ENCODE measurements around the gene CRYBG2. TPM values are rescaled to one million over a fixed set of nuclear protein-coding genes. Genes with fewer than 3 reads are reported as not detected.

The CRYBG2 gene
- total RNA-seq, 1 donor from 2014 or later: 2.1 TPM

DNA sequence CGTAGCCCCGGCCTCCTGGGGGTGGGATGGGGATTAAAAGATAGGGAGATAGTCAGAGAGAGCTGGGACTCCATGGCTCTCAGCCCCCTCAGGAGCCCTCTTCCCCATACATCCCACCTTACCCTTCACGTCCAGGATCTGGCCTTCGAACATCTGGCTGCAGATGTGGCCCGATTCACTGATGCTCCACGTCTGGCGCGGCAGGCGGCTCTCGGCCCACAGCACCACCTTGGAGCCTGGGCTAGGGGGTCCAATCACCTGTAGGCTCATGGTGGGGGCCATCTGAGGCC, 31.9 kb downstream of the CRYBG2 start:
- Histone ChIP-seq H3K27ac (no peak overlapping the region), H3K4me1 (peaks cover 12% of the 10 kb centered on the region), H3K4me3 (no peak overlapping the region), H3K27me3 (ENCODE audit: low read depth) (no peaks in the 10 kb centered on the region), H3K36me3 (peaks cover 18% of the 10 kb centered on the region), H3K9me3 (no peaks in the 10 kb centered on the region)
- intact Hi-C loops (cut with DNase I): no loop called here
- ATAC-seq (no peak), DNase-seq (no peak)
- TF ChIP-seq, protein P1, sequence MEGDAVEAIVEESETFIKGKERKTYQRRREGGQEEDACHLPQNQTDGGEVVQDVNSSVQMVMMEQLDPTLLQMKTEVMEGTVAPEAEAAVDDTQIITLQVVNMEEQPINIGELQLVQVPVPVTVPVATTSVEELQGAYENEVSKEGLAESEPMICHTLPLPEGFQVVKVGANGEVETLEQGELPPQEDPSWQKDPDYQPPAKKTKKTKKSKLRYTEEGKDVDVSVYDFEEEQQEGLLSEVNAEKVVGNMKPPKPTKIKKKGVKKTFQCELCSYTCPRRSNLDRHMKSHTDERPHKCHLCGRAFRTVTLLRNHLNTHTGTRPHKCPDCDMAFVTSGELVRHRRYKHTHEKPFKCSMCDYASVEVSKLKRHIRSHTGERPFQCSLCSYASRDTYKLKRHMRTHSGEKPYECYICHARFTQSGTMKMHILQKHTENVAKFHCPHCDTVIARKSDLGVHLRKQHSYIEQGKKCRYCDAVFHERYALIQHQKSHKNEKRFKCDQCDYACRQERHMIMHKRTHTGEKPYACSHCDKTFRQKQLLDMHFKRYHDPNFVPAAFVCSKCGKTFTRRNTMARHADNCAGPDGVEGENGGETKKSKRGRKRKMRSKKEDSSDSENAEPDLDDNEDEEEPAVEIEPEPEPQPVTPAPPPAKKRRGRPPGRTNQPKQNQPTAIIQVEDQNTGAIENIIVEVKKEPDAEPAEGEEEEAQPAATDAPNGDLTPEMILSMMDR (IDR thresholded peaks at IDR 0.05): no peak

DNA sequence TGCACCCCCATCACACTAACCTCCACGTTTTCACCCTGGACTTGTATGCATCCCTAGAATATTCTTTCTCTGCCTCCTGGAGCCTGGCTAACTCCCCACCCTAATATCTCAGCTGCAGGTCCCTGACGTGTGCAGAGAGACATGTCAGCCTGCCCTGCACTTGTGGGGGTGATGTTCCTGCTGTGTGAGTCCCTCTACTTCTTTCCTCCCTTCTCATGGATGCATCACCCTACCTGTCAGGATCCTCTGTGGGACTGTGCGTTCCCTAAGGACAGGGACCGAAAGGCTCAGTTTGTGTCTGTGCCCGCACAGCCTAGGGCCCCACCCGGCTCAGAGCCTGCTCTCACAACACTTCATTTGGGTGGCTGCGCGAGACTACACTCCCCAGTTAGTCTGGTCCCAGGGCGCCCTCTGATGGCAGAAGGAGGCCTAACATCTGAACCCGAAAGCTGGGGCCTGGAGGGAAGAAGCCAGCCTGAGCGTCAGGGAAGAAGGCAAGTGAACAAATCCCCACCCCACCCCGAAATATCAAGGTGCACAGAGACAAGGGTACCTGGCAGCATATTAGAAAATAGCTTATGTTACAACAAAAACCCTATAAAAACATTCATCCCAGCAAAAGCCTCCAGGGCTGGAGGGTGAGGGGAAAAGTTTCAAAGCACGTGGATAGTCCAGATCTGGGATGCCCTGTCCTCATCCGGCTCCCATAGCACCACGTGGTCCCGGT, 32.5 kb downstream of the CRYBG2 start:
- no peaks in the 10 kb centered on the region for H3K9me3 ChIP-seq
- peak overlapping the region; percentile 21 for H3K27ac ChIP-seq
- intact Hi-C loops (cut with DNase I): no loop called here

DNA sequence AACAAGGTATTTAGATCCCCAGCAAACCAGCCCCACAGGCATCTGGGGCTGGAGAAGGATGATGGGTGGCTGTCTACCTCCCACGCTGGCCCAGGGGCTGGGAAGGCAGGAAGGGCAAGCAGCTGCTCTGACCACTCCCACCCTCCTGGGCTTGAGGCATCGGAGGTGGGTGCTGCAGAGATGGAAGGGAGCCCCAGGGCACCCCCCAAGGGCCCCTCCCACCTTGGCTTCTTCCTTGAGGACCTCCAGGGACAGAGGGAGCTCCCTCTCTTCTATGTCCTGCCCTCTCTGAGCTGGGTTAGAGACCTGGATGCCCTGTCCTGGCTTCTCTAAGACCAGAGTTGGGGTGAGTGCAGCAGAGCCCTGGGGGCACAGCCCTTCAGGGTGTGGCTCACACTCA, 33.0 kb downstream of the CRYBG2 start:
- intact Hi-C loops (cut with DNase I): no loop called here
- Histone ChIP-seq H3K4me1 (peaks cover 20% of the 10 kb centered on the region), H3K36me3 (peaks cover 18% of the 10 kb centered on the region), H3K4me3 (peak overlapping the region; percentile 9), H3K27ac (peak overlapping the region; percentile 21), H3K9me3 (no peaks in the 10 kb centered on the region), H3K27me3 (ENCODE audit: low read depth) (no peaks in the 10 kb centered on the region)
- DNase-seq: no peak
- ATAC-seq: peak in 1 of 2 donors; percentile 3
- TF ChIP-seq, protein P1 (IDR thresholded peaks at IDR 0.05): no peak

More for the DNA sequence above, 32.5 kb downstream of the CRYBG2 start:
- ATAC-seq (peak; percentile 86 to 92), DNase-seq (peak; percentile 93)
- Histone ChIP-seq H3K36me3 (peaks cover 18% of the 10 kb centered on the region), H3K4me1 (peaks cover 16% of the 10 kb centered on the region), H3K4me3 (peak overlapping the region; percentile 9), H3K27me3 (ENCODE audit: low read depth) (no peaks in the 10 kb centered on the region)
- TF ChIP-seq, protein P1 (IDR thresholded peaks at IDR 0.05): peak; percentile 91

DNA sequence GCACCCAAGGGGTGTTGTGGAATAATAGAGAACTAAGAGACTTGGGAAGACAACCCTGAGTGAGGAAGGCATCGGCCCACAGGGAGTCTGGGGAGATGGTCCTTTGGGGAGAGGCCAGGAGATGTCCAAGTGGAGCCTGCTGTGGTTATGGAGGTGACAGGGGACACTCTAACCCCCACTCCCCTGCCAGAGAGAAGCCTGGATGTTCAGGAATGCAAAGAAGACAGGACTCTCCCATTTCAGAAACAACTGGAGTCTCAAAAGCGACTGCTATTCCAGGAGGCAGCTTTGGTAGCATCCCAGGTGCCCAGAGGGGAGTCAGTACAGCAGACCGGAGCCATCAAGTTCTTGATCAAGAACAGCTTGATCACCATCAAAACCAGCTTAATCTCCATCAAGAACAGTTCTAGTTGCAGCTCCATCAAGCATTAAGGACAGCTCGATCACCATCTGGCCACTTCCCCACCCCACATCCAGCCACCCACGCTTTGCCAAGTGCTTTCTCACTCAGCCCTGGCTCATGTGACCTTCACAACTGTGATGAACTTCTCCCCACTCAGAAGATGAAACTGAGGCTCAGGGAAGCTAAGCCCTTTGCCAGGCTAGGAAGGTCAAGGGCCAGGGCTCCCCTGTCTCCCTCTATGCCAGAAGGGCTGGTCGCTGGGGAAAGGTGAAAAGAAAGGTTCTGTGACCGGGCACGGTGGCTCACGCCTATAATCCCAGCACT, 35.4 kb downstream of the CRYBG2 start:
- Histone ChIP-seq H3K27ac (peak overlapping the region; percentile 71), H3K4me1 (peaks cover 41% of the 10 kb centered on the region), H3K36me3 (peaks cover 11% of the 10 kb centered on the region), H3K27me3 (ENCODE audit: low read depth) (no peaks in the 10 kb centered on the region), H3K4me3 (peak overlapping the region; percentile 58), H3K9me3 (no peaks in the 10 kb centered on the region)
- intact Hi-C loops (cut with DNase I): no loop called here
- ATAC-seq: peak; percentile 40 to 59
- DNase-seq: peak; percentile 72
- TF ChIP-seq, protein P1 (IDR thresholded peaks at IDR 0.05): no peak

DNA sequence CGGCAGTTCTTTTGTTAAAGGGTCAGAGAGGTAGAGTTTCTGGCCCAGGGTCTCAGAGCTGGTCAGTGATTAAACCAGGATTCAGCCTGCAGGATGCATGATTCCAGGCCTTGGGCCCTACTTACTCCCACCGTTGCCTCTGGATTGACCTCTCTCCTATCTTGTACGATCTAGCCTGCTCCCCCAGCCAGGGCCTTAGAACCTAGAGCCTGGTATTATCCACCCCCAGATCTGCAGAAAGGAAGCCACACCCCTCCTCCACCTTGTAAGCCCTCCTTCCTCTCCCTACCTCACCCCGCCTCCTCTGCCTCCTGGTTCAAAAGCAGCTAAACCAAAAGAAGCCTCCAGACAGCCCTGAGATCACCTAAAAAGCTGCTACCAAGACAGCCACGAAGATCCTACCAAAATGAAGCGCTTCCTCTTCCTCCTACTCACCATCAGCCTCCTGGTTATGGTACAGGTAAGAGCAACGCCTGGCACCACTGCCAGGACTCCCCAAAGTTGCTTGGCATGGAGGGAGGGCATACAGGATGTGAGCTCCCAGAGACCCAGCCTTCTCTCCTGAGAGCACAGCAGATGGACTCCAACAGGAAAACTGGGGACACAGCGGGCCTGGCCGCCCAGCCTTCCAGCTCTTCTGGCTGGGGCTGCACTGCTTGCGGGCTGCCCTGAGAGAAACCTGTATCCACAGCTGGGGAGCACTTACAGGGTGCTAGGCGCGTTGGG, 36.2 kb downstream of the CRYBG2 start, which contains the start of gene CD52:
Gene CD52, plus strand, starts transcription at position 347 of the 726 bp plus-strand sequence. Its CDS starts 60 bp downstream, at position 407.
- DNase-seq (no peak), ATAC-seq (peak; percentile 27 to 29)
- intact Hi-C loops (cut with DNase I): no loop called here
- Histone ChIP-seq H3K4me1 (peaks cover 41% of the 10 kb centered on the region), H3K27ac (peak within 1 kb of the TSS; percentile 71), H3K27me3 (ENCODE audit: low read depth) (no peaks in the 10 kb centered on the region), H3K9me3 (no peaks in the 10 kb centered on the region), H3K4me3 (peak within 1 kb of the TSS; percentile 58), H3K36me3 (peaks cover 8% of the 10 kb centered on the region)
- TF ChIP-seq, protein P1 (IDR thresholded peaks at IDR 0.05): no peak
